ENCODE results near the gene GSG1L2.

GSG1L2 gene

DNA sequence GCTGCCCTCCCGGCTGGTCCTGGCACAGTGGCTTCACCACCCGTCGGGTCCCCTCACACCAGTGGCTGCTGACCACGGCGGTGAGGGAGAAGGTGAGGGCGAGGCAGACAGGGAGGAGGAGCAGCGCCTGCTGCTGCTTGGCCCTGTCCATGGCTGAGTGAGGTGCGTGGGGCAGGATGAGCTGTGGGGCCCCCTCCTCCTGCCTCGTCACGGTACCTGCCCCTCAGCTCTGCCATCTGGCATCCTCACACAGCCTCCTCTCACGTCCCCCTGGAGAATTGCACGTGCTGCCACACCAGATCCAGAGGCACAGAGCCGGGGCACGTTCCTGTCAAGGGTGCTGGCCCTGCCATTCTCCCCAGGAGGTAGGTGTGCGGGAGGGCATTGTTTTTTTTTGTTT is at the start of gene GSG1L2:
Gene GSG1L2 (minus strand): TSS at position 159 of the 400 bp plus-strand sequence. CDS start 8 bp downstream, at position 151.
- DNase-seq = no peak

- no peak for DNase-seq
Observed at GRCh38 chr17:9868552-9868951, 46.7 kb upstream of the GSG1L2 start.

GRCh38 chr17:9865586-9865985 is 43.7 kb upstream of the GSG1L2 start:
- no peak for DNase-seq

DNA sequence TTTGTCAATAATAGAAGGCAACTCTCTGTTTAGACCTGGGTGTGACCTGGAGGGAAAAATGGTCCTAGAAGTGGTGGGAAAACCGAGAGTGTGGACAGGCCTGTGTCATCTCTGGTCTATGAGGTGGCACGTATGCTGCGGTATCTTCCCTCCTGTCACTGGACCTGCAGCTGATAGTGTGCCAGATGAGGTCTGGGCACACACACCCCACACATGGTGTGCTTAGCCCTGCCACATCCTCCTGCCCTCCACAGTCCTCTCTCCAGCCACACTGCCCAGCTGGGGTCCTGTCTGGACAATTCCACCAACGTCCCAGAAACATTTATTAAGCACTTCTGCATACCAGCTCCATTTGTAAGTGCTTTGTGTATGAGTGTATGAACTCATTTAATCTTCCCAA is 41.1 kb upstream of the GSG1L2 start:
- DNase-seq = no peak

DNA sequence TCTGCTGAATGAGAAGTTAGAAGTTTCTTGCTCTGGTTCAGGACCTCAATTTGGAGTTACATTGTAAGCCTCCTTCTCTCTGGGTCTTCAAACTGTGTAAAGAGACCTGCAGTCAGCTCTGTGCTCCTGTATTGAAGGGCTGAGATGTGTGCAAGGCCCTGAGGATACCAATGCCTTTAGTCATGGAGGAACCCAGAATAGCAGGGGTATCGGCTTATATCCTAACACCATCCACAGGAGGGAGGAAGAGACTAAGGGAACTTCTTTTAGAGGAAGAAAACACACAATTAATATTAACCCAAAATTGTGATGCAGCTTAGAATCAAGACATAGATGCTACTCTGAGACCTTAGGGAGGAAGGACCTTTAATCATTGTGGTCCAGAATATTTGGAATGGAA is 40.3 kb upstream of the GSG1L2 start:
- DNase-seq = no peak

- DNase-seq = no peak
Observed at GRCh38 chr17:9860851-9861250, 39.0 kb upstream of the GSG1L2 start.

GRCh38 chr17:9859781-9860180 is 37.9 kb upstream of the GSG1L2 start:
- no peak for DNase-seq

GRCh38 chr17:9855036-9855435 is 33.2 kb upstream of the GSG1L2 start:
- no peak for DNase-seq

DNA sequence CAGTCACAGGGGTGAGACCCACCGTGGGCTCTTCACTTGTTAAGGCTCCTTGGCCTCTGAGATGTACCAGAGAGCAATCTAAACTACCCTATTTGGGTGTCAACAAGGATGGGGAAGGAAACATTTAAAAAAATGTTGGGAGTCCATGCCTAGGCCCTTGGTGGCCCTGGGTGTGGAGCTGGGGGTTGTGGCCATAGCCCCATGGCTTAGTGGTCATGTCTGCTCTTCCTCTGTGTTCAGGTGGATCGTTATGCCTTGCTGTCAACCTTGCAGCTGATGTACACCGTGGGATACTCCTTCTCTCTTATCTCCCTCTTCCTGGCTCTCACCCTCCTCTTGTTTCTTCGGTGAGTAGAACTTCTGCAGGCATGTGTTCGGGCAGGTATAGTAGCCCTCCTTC is 32.4 kb upstream of the GSG1L2 start:
- no peak for DNase-seq

DNA sequence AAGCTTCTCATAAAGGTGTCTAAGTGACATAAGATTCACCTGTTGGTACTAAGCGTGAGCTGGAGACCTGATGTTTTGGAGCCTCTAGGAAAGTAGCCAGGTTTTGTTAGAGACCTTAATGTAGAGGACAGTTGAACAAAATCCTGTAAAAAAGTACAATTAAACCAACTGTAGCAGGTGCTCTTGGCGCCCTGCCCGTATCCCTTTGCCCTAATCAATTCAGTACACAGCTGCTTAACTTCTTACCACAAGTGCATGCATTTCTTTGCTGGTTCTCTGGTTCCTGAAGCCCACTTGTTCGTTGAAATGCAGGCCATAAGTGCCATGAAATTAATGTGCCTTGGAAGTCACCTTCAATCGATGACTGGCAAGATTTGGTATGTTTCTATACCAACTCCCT is 28.3 kb upstream of the GSG1L2 start:
- no peak for DNase-seq

- DNase-seq = no peak
Observed at GRCh38 chr17:9845306-9845705, 23.4 kb upstream of the GSG1L2 start.

- DNase-seq = no peak
Observed at GRCh38 chr17:9844153-9844552, 22.3 kb upstream of the GSG1L2 start.

- DNase-seq = no peak
Observed at GRCh38 chr17:9843152-9844010, 21.5 kb upstream of the GSG1L2 start.

DNA sequence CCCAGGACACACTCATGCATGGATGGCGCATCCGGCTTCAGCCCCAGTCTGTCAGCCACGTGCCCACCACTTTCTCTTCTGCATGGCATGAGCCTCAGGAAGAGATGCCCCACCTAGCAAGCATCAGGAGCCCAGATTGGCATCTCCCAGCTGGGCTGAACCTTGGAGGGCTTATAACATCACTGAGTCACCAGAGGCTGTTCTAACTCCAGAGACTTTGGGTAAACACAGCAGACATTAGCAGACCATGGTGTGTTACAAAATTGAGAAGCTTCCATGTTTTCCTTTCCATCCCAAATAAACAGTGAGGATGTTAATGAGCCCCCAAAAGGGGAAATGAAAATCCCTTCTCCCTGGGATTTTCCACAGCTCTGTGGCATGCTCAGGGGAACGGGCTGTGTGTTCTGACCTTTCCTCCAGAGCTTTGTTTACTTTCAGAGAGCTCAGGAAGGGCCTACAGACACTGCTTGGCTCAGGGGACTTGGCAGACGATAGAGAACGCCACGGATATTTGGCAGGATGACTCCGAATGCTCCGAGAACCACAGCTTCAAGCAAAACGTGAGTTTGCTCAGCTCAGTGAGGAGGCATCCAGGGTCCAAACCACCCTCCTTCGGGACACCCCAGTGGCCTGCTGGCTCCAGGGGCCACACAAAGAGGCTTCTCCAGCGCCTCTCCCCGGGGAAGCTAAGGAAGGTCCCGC is 20.3 kb upstream of the GSG1L2 start:
- no peak for DNase-seq

- no peak for DNase-seq
Observed at GRCh38 chr17:9839433-9839832, 17.6 kb upstream of the GSG1L2 start.

DNA sequence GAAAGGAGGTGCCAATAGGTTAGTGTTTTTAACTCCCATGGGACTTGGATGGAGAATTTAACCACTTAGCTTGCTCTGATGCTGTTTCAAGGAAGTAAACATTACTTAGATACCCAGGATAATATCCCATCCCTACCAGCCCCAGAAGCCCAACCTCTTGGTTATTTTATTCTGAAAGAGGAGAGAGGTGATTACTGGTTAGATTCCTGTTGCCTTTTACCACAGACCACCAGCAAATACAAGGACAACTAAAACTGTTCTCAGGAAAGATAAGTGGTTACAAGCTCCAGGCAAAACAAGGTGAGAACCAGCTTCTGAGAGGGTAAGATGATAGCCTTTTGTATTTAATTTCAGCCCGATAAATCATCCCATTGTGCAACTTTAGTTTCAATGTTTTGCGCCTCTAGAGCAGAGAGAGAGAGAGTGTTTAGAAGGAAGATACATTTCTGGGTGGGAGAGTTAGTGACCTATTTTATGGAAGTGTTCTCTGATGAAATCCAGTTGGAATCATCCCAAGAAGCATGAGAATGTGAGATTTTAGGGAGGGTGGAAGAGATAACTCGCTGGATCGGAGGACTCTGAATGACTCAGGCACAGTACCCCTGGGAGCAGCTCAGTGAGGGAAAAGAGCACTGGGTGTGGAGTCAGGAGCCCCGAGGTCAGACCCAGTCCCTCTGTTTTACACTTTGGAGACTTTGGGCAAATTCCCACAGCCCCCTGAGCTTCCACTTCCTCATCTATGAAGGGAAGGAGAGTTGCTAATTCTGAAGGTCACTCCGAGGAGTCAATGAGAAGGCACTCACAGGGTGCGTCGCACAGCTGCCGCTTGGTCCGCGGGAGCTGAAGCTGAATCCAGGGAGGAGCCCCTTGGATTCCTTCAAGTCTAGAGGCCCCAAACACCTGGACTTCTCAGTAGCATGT is 15.9 kb upstream of the GSG1L2 start:
- DNase-seq = no peak

GRCh38 chr17:9833922-9834321 is 12.0 kb upstream of the GSG1L2 start:
- DNase-seq = no peak

GRCh38 chr17:9830711-9831110 is 8.8 kb upstream of the GSG1L2 start:
- no peak for DNase-seq

DNA sequence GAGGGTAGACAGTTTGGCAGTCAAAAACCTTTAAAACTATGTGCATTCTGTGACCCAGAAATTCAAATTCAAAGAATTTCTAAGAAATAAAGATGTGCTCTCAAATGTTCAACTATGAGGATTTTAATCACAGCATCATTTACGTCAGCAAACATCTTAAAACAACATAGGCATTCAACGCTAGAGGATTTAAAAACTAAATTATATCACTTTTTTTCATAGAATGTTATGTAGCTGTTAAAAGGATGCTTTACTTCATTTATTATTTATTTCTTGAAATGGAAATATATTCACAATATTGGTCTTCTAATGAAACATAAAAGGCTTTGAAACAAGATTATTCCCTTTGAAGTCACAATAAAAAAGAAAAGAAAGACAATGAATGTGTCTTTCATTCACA is 7.5 kb upstream of the GSG1L2 start:
- no peak for DNase-seq

GRCh38 chr17:9828296-9829295 is 6.7 kb upstream of the GSG1L2 start:
- no peak for DNase-seq

DNA sequence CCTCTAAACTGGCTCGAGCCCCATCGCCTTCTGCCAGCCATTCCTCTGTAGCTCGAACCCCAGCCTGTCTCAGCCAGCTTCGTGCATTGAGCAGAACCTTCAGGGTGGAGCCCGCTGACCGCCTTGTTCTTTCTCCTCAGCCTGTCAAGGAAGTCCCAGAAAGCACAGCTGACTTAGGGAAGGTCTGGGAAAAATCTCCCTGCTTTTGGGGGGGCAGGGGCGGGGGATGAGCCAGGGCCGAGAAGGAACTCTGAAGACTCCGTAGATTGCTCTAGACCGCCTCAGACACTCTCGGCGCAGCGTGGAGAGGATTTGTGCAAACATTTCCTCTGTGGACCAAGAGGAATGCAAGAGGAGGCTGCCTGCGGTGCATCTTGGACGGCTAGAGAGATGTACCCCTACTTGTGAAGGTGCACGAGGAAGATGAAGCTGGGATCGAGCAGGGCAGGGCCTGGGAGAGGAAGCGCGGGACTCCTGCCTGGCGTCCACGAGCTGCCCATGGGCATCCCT is 3.8 kb upstream of the GSG1L2 start, which contains the start of gene GLP2R:
Gene GLP2R (plus strand): TSS at position 284 of the 510 bp plus-strand sequence. CDS start 140 bp downstream, at position 424.
- DNase-seq = no peak
